GM23338 (cell line): Measurements from ENCODE around the gene ABCB6.

ENCODE experiments used
- EZH2 ChIP-seq: fragments of 200-600 bp; sonication (generic); IDR thresholded peaks from one replicate; pipeline ENCODE4 v1.8.0; 2017; ENCODE audit warnings: antibody characterized with exemption, mild to moderate bottlenecking, low read depth; ENCODE audit not compliant: unreplicated experiment
- EZH2phosphoT487 ChIP-seq: fragments of 200-600 bp; sonication (generic); IDR thresholded peaks from one replicate; pipeline ENCODE4 v1.8.1; 2018; ENCODE audit warnings: antibody characterized with exemption; ENCODE audit not compliant: unreplicated experiment
- JUNB ChIP-seq: IDR thresholded peaks from one replicate; pipeline ENCODE4 v1.6.1; 2016; ENCODE audit warnings: antibody characterized with exemption; ENCODE audit not compliant: unreplicated experiment
- POLR2AphosphoS5 ChIP-seq: IDR thresholded peaks from 2 replicates; pipeline ENCODE4 v1.6.1; 2016; ENCODE audit warnings: antibody characterized with exemption, low read depth
- STAT1 ChIP-seq: IDR thresholded peaks from one replicate; pipeline ENCODE4 v1.6.1; 2016; ENCODE audit warnings: antibody characterized with exemption; ENCODE audit not compliant: unreplicated experiment
- TF ChIP-seq, protein P1 (sequence below): IDR thresholded peaks from one replicate; pipeline ENCODE4 v1.6.1; 2018; ENCODE audit warnings: antibody characterized with exemption; ENCODE audit not compliant: unreplicated experiment
- TF ChIP-seq, protein P2 (sequence below), 2 experiments: fragments of 200-600 bp in 1 of 2; sonication (generic) in 1 of 2; conservative IDR thresholded peaks; 2 replicates each; pipeline versions ENCODE4 v1.5.1 to v1.6.1; 2016 to 2017; ENCODE audit warnings: antibody characterized with exemption in 2 of 2, low read depth in 2 of 2, mild to moderate bottlenecking in 2 of 2, moderate library complexity in 1 of 2

DNA sequence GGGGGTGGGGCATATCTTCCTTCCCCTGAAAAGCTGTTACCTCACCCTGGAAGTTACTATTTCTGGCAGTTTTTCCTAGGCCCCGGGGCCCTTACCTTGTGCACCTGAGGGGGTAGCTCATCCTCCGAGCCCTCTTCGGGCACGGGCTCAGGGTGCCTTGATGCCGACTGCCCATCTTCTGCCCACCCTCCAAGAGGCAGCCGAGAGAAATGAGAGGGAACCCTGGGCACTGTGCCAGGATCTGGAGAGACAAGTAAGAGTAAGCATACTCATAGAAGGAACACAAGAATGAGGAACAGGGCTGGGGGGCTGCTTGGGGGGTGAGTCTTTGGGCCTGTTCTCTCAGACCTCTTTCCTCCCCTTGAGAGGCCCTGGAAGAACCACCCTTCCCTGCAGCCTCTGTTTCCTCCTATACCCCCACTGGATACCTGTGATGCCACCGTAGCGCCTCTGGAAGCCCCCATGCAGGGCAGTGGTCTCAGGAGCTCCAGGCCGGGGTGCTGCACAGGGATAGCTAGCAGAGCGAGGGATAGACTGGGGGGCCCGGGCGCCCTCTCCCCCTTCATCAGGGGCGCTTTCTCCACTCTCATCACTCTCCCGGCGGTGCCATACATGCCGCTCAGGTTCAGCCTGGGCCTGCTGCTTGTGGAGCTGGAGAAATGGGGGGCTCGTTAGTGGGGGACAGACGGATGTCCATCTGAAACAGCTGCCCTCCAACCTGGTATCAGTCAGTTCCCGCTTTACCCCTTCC, 2.1 kb upstream of the ABCB6 start:
- TF ChIP-seq, protein P1, sequence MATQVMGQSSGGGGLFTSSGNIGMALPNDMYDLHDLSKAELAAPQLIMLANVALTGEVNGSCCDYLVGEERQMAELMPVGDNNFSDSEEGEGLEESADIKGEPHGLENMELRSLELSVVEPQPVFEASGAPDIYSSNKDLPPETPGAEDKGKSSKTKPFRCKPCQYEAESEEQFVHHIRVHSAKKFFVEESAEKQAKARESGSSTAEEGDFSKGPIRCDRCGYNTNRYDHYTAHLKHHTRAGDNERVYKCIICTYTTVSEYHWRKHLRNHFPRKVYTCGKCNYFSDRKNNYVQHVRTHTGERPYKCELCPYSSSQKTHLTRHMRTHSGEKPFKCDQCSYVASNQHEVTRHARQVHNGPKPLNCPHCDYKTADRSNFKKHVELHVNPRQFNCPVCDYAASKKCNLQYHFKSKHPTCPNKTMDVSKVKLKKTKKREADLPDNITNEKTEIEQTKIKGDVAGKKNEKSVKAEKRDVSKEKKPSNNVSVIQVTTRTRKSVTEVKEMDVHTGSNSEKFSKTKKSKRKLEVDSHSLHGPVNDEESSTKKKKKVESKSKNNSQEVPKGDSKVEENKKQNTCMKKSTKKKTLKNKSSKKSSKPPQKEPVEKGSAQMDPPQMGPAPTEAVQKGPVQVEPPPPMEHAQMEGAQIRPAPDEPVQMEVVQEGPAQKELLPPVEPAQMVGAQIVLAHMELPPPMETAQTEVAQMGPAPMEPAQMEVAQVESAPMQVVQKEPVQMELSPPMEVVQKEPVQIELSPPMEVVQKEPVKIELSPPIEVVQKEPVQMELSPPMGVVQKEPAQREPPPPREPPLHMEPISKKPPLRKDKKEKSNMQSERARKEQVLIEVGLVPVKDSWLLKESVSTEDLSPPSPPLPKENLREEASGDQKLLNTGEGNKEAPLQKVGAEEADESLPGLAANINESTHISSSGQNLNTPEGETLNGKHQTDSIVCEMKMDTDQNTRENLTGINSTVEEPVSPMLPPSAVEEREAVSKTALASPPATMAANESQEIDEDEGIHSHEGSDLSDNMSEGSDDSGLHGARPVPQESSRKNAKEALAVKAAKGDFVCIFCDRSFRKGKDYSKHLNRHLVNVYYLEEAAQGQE: no peak
- TF ChIP-seq EZH2 (no peak), STAT1 (no peak), POLR2AphosphoS5 (no peak), EZH2phosphoT487 (no peak), JUNB (no peak)
- TF ChIP-seq, protein P2, sequence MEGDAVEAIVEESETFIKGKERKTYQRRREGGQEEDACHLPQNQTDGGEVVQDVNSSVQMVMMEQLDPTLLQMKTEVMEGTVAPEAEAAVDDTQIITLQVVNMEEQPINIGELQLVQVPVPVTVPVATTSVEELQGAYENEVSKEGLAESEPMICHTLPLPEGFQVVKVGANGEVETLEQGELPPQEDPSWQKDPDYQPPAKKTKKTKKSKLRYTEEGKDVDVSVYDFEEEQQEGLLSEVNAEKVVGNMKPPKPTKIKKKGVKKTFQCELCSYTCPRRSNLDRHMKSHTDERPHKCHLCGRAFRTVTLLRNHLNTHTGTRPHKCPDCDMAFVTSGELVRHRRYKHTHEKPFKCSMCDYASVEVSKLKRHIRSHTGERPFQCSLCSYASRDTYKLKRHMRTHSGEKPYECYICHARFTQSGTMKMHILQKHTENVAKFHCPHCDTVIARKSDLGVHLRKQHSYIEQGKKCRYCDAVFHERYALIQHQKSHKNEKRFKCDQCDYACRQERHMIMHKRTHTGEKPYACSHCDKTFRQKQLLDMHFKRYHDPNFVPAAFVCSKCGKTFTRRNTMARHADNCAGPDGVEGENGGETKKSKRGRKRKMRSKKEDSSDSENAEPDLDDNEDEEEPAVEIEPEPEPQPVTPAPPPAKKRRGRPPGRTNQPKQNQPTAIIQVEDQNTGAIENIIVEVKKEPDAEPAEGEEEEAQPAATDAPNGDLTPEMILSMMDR (conservative IDR thresholded peaks at IDR 0.05; ENCODE audit: low read depth in 2 of 2): no peak
